ENCODE measurements around the gene RNF220. TPM values are rescaled to one million over a fixed set of nuclear protein-coding genes. Genes with fewer than 3 reads are reported as not detected.

The RNF220 gene
- total and polyA plus RNA-seq, 9 donors: 58.0 to 101 (median 64.7) TPM

DNA sequence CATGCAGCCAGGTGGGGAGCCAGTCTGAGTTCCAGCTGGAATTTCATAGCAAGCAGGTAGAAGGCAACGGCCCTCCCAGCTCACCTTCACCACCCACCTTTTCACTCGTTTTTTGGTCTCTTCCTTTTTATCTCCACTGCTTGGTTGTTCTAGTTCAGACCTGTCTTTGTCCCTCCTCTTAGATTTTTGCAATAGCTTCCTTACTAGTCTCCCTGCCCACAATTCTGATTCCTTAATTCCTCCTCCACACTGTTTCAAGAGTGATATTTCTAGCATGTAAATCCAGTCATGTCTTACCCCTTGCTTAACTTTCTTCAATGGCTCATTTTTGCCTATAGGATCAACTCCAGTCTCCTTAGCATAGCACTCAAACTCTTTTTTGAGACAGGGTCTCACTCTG lies 149.7 kb downstream of the RNF220 start:
- Histone ChIP-seq H3K27me3 (no peaks in the 10 kb centered on the region), H3K9me3 (no peaks in the 10 kb centered on the region), H3K27ac (no peak overlapping the region), H3K36me3 (no peaks in the 10 kb centered on the region), H3K4me3 (no peak overlapping the region), H3K4me1 (ENCODE audit: insufficient read depth) (no peaks in the 10 kb centered on the region)
- 41 to 54% (median 51%) methylated on average over 2 of the region's 2 CpGs for WGBS, 3 donors
- intact Hi-C loops (cut with DNase I): no loop called here
- no peak for TF ChIP-seq EP300 (IDR thresholded peaks at IDR 0.05)
- no peak for TF ChIP-seq POLR2A (IDR thresholded peaks at IDR 0.05)
- TF ChIP-seq, protein P1, sequence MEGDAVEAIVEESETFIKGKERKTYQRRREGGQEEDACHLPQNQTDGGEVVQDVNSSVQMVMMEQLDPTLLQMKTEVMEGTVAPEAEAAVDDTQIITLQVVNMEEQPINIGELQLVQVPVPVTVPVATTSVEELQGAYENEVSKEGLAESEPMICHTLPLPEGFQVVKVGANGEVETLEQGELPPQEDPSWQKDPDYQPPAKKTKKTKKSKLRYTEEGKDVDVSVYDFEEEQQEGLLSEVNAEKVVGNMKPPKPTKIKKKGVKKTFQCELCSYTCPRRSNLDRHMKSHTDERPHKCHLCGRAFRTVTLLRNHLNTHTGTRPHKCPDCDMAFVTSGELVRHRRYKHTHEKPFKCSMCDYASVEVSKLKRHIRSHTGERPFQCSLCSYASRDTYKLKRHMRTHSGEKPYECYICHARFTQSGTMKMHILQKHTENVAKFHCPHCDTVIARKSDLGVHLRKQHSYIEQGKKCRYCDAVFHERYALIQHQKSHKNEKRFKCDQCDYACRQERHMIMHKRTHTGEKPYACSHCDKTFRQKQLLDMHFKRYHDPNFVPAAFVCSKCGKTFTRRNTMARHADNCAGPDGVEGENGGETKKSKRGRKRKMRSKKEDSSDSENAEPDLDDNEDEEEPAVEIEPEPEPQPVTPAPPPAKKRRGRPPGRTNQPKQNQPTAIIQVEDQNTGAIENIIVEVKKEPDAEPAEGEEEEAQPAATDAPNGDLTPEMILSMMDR (IDR thresholded peaks at IDR 0.05): no peak
- DNase-seq: no peak

DNA sequence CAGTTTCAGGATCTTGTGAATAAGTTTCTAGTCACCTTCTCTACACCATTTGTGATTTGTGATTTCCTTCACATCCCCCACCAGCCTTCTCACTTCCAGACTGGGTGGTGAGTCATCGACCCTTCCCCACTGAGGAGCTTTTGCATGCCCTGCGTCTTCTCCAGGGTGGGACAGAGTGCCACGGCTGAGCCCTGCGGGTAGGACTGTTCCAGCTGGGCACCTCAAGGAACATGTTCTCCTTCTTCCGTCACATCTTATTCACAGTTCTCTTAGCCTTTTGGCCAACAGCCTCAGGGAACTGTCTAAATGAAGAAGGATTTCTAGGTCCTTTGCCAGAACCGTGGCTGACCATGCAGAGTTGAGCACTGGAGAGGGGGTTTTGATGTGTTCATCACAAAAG lies 152.7 kb downstream of the RNF220 start:
- TF ChIP-seq, protein P1 (IDR thresholded peaks at IDR 0.05): no peak
- TF ChIP-seq EP300 (IDR thresholded peaks at IDR 0.05): no peak
- no peak for TF ChIP-seq POLR2A (IDR thresholded peaks at IDR 0.05)
- Histone ChIP-seq H3K4me1 (ENCODE audit: insufficient read depth) (no peaks in the 10 kb centered on the region), H3K36me3 (no peaks in the 10 kb centered on the region), H3K27ac (no peak overlapping the region), H3K9me3 (no peaks in the 10 kb centered on the region), H3K27me3 (no peaks in the 10 kb centered on the region), H3K4me3 (no peak overlapping the region)
- whole genome bisulfite sequencing, 3 donors: 54 to 63% (median 61%) methylated on average over 6 of the region's 6 CpGs
- no peak for DNase-seq
- intact Hi-C loops (cut with DNase I): no loop called here

DNA sequence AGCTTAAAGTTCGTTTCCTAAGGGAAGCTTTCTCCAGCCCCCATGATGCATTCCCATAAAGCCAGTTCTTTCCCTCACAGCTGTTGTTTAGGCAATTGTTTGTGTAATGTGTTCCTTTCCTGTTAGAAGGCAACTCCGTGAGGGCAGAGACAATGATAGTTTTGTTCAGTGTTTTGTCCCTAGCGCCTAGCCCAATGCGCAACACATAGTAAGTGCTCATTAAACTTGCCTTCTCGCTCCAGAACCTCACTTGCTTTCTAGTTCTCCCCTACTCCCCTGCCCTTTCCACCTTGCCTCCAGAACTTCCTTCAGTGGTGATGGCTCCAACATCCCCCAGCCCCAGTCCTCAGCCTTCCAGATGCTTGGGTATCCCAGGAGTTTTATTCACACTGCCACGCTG lies 153.8 kb downstream of the RNF220 start:
- Histone ChIP-seq H3K9me3 (no peaks in the 10 kb centered on the region), H3K4me1 (ENCODE audit: insufficient read depth) (no peaks in the 10 kb centered on the region), H3K27ac (no peak overlapping the region), H3K4me3 (no peak overlapping the region), H3K36me3 (no peaks in the 10 kb centered on the region), H3K27me3 (no peaks in the 10 kb centered on the region)
- 52 to 62% (median 57%) methylated on average over 6 of the region's 6 CpGs for WGBS, 3 donors
- intact Hi-C loops (cut with DNase I): no loop called here
- TF ChIP-seq POLR2A (IDR thresholded peaks at IDR 0.05): no peak
- TF ChIP-seq EP300 (IDR thresholded peaks at IDR 0.05): no peak
- TF ChIP-seq, protein P1 (IDR thresholded peaks at IDR 0.05): no peak
- DNase-seq: no peak

DNA sequence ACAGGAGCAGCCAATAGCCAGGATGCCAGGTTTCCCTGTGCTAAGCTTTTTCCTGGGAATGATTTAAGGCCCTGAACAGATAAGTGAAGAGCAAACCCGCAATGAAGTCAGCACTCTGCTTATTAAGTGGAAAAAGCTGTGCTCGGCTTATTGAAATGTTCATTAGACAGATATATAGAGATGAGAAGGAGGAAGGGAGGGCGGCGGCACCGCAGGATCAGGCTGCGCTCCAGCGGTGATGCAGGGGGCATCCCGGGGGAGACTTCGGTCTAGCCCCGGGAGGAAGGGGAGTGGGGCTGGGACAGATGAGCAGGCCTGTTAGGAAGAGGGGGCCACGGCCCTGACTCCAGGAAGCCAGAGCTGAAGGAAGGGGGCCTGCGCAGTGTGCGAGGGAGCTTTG lies 154.3 kb downstream of the RNF220 start:
- 12 to 15% (median 13%) methylated on average over 13 of the region's 13 CpGs for WGBS, 3 donors

More for the DNA sequence above, 154.3 kb downstream of the RNF220 start:
- Histone ChIP-seq H3K4me1 (ENCODE audit: insufficient read depth) (no peaks in the 10 kb centered on the region), H3K27me3 (no peaks in the 10 kb centered on the region), H3K36me3 (no peaks in the 10 kb centered on the region), H3K4me3 (no peak overlapping the region), H3K9me3 (no peaks in the 10 kb centered on the region), H3K27ac (no peak overlapping the region)
- TF ChIP-seq, protein P1 (IDR thresholded peaks at IDR 0.05): no peak
- no peak for TF ChIP-seq EP300 (IDR thresholded peaks at IDR 0.05)
- TF ChIP-seq POLR2A (IDR thresholded peaks at IDR 0.05): no peak
- intact Hi-C loops (cut with DNase I): no loop called here
- DNase-seq: no peak
